ENCODE data around the gene ECPAS.

- TF ChIP-seq EZH2 (IDR thresholded peaks at IDR 0.05), result no peak
- TF ChIP-seq CTCF (IDR thresholded peaks at IDR 0.05 in 2 of 3, conservative IDR thresholded peaks at IDR 0.05 in 1 of 3; ENCODE audit: borderline replicate concordance in 1 of 3, insufficient read depth in 1 of 3, low read depth in 2 of 3, low read length in 2 of 3), result no peak
- no peak for TF ChIP-seq FOSL1 (IDR thresholded peaks at IDR 0.05; ENCODE audit: low read depth)
- TF ChIP-seq ZNF274 (IDR thresholded peaks at IDR 0.05; ENCODE audit: low read depth, low read length), result no peak
- TF ChIP-seq EZH2phosphoT487 (IDR thresholded peaks at IDR 0.05; ENCODE audit: borderline replicate concordance), result no peak
- no peak for TF ChIP-seq EGR1 (IDR thresholded peaks at IDR 0.05; ENCODE audit: low read depth)
- TF ChIP-seq POLR2A (IDR thresholded peaks at IDR 0.05; ENCODE audit: borderline replicate concordance, extremely low read depth, insufficient read depth, insufficient read length), result no peak
- TF ChIP-seq MAX (IDR thresholded peaks at IDR 0.05), result no peak
- no peak for TF ChIP-seq POLR2AphosphoS5 (IDR thresholded peaks at IDR 0.05; ENCODE audit: low read depth, low read length)
- no peak for TF ChIP-seq RAD21 (IDR thresholded peaks at IDR 0.05; ENCODE audit: low read depth)
Measured at GRCh38 chr9:111449705-111450104, 34.5 kb downstream of the ECPAS start.

Data from HCT116 (cell line).